ENCODE data around the gene SHISA9. TPM values are rescaled to one million over a fixed set of nuclear protein-coding genes. Genes with fewer than 3 reads are reported as not detected.

Gene SHISA9
- total RNA-seq, 2 donors from 2014 or later: 0.41 to 0.47 TPM

DNA sequence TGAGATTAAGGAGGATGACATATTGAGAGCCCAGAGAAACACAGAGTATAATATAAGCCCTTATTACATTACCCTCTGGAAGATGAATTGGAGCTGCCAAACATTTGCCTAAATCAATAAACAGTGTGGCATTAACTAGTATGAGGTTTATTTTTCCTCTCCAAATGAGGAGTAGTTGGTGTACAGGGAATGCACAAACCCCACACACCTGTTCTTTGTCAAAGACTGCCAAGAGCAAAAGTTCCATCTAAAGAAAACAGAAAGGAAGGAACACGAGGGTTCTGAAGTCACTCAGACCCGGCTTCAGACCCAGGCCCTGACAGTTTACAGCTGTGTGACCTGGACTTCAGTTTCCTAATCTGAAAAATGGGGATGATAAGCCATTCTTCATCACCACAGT, 138.1 kb downstream of the SHISA9 start:
- no peak overlapping the region for H3K4me3 ChIP-seq
- H3K27ac ChIP-seq: no peak overlapping the region
- no peaks in the 10 kb centered on the region for H3K4me1 ChIP-seq
- H3K9me3 ChIP-seq: peaks cover 0 to 5% of the 10 kb centered on the region in 2 donors
- no peak for TF ChIP-seq CTCF (IDR thresholded peaks at IDR 0.05)
- no peak for DNase-seq (ENCODE audit: low spot score)
- no peaks in the 10 kb centered on the region for H3K27me3 ChIP-seq
- H3K36me3 ChIP-seq: no peaks in the 10 kb centered on the region

- no peaks in the 10 kb centered on the region for H3K27me3 ChIP-seq
- no peaks in the 10 kb centered on the region for H3K36me3 ChIP-seq
- DNase-seq (ENCODE audit: low spot score): no peak
- H3K27ac ChIP-seq: no peak overlapping the region
- H3K9me3 ChIP-seq: peaks cover 0 to 5% of the 10 kb centered on the region in 2 donors
- no peak for TF ChIP-seq CTCF (IDR thresholded peaks at IDR 0.05)
- no peaks in the 10 kb centered on the region for H3K4me1 ChIP-seq
- H3K4me3 ChIP-seq: no peak overlapping the region
Observed at GRCh38 chr16:13041180-13041579, 139.8 kb downstream of the SHISA9 start.

DNA sequence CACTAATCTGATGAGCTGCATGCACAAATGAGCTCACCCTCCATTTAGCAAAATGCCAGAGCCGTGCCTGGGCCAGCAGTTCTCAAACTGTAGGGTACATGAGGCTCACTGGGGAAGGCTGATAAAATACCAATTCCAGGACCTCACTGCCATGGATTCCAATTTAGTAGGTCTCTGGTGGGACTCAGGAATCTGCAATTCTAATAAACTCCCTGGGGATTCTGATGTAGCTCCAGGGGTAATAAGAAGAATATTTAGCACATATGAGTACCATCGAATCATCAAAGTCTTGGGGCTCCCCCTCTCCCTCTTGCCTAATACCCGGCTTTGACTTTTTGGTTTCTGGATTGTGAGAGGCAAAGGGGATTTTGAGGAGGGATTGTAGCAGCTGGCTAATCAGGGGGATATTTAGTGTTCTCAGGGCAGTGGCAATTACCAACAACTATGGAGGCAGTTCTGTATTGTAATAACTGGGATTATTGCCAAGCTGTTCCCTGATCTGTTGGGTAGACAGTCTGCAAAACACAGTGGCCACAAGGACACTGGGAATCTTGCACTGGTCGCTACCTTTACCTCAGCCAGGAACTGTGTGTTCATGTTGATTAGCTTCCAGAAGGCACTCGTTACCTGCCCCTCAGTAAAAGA, 140.4 kb downstream of the SHISA9 start:
- no peaks in the 10 kb centered on the region for H3K4me1 ChIP-seq
- H3K4me3 ChIP-seq: no peak overlapping the region
- no peak for DNase-seq (ENCODE audit: low spot score)
- H3K27me3 ChIP-seq: no peaks in the 10 kb centered on the region
- peaks cover 0 to 5% of the 10 kb centered on the region in 2 donors for H3K9me3 ChIP-seq
- no peak overlapping the region for H3K27ac ChIP-seq
- no peak for TF ChIP-seq CTCF (IDR thresholded peaks at IDR 0.05)
- no peaks in the 10 kb centered on the region for H3K36me3 ChIP-seq

DNA sequence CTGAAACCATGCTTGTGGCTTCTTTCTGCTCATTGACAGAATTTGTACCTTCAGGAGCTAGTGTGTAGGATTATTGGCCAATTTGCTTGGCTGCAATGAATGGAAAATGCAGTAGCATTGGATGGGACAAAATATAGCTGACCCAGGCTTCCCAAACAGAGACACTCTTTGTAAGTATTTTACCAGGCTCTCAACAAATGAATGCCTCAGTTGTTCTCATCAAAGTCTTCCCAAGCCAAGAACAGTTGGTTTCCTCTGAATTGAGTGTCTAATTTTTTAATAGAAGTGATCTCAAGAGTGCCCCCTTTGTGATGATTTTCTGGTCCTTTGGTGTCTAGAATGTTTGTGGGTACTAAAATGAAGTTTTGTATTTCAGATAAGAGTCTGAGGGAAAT, 140.9 kb downstream of the SHISA9 start:
- Histone ChIP-seq H3K4me1 (no peaks in the 10 kb centered on the region), H3K4me3 (no peak overlapping the region), H3K27me3 (no peaks in the 10 kb centered on the region), H3K36me3 (no peaks in the 10 kb centered on the region), H3K9me3 (peaks cover 0 to 5% of the 10 kb centered on the region in 2 donors), H3K27ac (no peak overlapping the region)
- no peak for TF ChIP-seq CTCF (IDR thresholded peaks at IDR 0.05)
- no peak for DNase-seq (ENCODE audit: low spot score)

- no peak for TF ChIP-seq CTCF (IDR thresholded peaks at IDR 0.05)
- Histone ChIP-seq H3K4me3 (no peak overlapping the region), H3K36me3 (no peaks in the 10 kb centered on the region), H3K9me3 (peaks cover 0 to 12% of the 10 kb centered on the region in 2 donors), H3K27ac (no peak overlapping the region), H3K27me3 (no peaks in the 10 kb centered on the region), H3K4me1 (no peaks in the 10 kb centered on the region)
- DNase-seq (ENCODE audit: low spot score): no peak
Observed at GRCh38 chr16:13046061-13046821, 144.8 kb downstream of the SHISA9 start.
